Endothelial cell of umbilical vein (primary cell): ENCODE data around the gene RIMKLB. TPM values are rescaled to one million over a fixed set of nuclear protein-coding genes. Genes with fewer than 3 reads are reported as not detected.

Experiments used
- BruUV-seq: library from RNA; stranded (reverse); fragments of 400-500 nt; replicated peaks from 2 replicates; lab custom pipeline; 2021; lab: Mats Ljungman, UMichigan
- CTCF ChIA-PET: fragments of 300-600, 350-600 bp; sonication (Branson Sonifier 250); formaldehyde crosslinking; loops from one replicate; lab custom pipeline; 2021; ENCODE audit warnings: antibody characterized with exemption, inconsistent platforms; lab: Charles Lee
- POLR2A ChIA-PET: fragments of 300-600, 350-600 bp; sonication (Branson Sonifier 250); formaldehyde crosslinking; loops from one replicate; lab custom pipeline; 2021; ENCODE audit warnings: antibody characterized with exemption, inconsistent platforms; lab: Charles Lee
- DNase-seq: peaks from one replicate; pipeline ENCODE4 v3.0.0-alpha.2; 2011; ENCODE audit warnings: low read depth, low spot score
- FAIRE-seq: peaks from 2 replicates; lab custom pipeline; 2011; peaks lifted over from hg19 to GRCh38; lab: Jason Lieb, UNC
- H2AFZ ChIP-seq: 2 replicates; pipeline ENCODE4 v1.6.0; 2012; ENCODE audit warnings: low read depth, low read length, control low read depth, inconsistent platforms
- H3K27ac ChIP-seq: 2 replicates; pipeline ENCODE4 v1.5.1; 2011; ENCODE audit warnings: low read depth, mild to moderate bottlenecking, control low read depth, low read length, moderate library complexity; ENCODE audit not compliant: insufficient read depth
- H3K27me3 ChIP-seq, 2 experiments: 2 replicates each; pipeline versions ENCODE4 v1.6.0 to v1.6.1; 2011; ENCODE audit warnings: low read length in 2 of 2, mixed read lengths in 1 of 2; ENCODE audit not compliant: control insufficient read depth in 2 of 2, insufficient read depth in 2 of 2
- H3K36me3 ChIP-seq, 2 experiments: 2 replicates in 1 of 2; 3 replicates in 1 of 2; pipeline ENCODE4 v1.5.1; 2011; ENCODE audit warnings: low read length in 2 of 2, mild to moderate bottlenecking in 1 of 2, moderate library complexity in 1 of 2; ENCODE audit not compliant: control insufficient read depth in 2 of 2, insufficient read depth in 2 of 2; ENCODE audit errors: extremely low read depth in 1 of 2
- H3K4me1 ChIP-seq: 3 replicates; pipeline ENCODE4 v1.5.1; 2011; ENCODE audit warnings: mild to moderate bottlenecking, low read length; ENCODE audit not compliant: control insufficient read depth, insufficient read depth; ENCODE audit errors: extremely low read depth
- H3K4me2 ChIP-seq: 2 replicates; pipeline ENCODE4 v1.6.1; 2011; ENCODE audit warnings: low read length, control low read depth, mixed read lengths; ENCODE audit not compliant: insufficient read depth
- H3K4me3 ChIP-seq, 3 experiments: fragments of 200-600 bp in 1 of 3; sonication (generic), shearing (Covaris generic) in 1 of 3; replicated peaks in 1 of 3; 2 replicates each; pipeline ENCODE4 v1.5.1; 2011 to 2016; ENCODE audit warnings: control low read depth in 3 of 3, low read length in 3 of 3, mild to moderate bottlenecking in 2 of 3, inconsistent platforms in 1 of 3, low read depth in 1 of 3, moderate library complexity in 1 of 3; ENCODE audit not compliant: insufficient read depth in 1 of 3
- H3K79me2 ChIP-seq: 2 replicates; pipeline ENCODE4 v1.6.0; 2012; ENCODE audit warnings: low read length, inconsistent platforms; ENCODE audit not compliant: control insufficient read depth, insufficient read depth
- H3K9ac ChIP-seq: replicated peaks from 2 replicates; pipeline ENCODE3; 2011; ENCODE audit warnings: low read length, control low read depth; ENCODE audit not compliant: insufficient read depth; ENCODE audit errors: extremely low read depth
- H3K9me1 ChIP-seq: replicated peaks from 3 replicates; pipeline ENCODE4 v1.6.0; 2011; ENCODE audit warnings: mild to moderate bottlenecking, low read length; ENCODE audit not compliant: control insufficient read depth, insufficient read depth; ENCODE audit errors: extremely low read depth
- H3K9me3 ChIP-seq: replicated peaks from 2 replicates; pipeline ENCODE4 v1.5.1; 2012; ENCODE audit warnings: low read length, inconsistent platforms; ENCODE audit not compliant: control insufficient read depth, insufficient read depth
- H4K20me1 ChIP-seq: replicated peaks from 2 replicates; pipeline ENCODE3; 2011; ENCODE audit warnings: mild to moderate bottlenecking, low read length; ENCODE audit not compliant: control insufficient read depth, insufficient read depth; ENCODE audit errors: extremely low read depth
- CTCF ChIP-seq, 2 donors: IDR thresholded peaks; 1 replicate in 1 of 2; 2 replicates in 1 of 2; pipeline ENCODE4 v1.5.1; 2011; ENCODE audit warnings: low read length in 2 of 2, mild to moderate bottlenecking in 2 of 2, moderate library complexity in 2 of 2, control low read depth in 1 of 2, inconsistent platforms in 1 of 2, low read depth in 1 of 2; ENCODE audit not compliant: insufficient read depth in 1 of 2; ENCODE audit errors: extremely low read depth in 1 of 2
- EZH2 ChIP-seq: IDR thresholded peaks from 2 replicates; pipeline ENCODE4 v1.6.1; 2012; ENCODE audit warnings: borderline replicate concordance, low read depth, mild to moderate bottlenecking, moderate library complexity, low read length, inconsistent platforms; ENCODE audit not compliant: severe bottlenecking
- FOS ChIP-seq: IDR thresholded peaks from 2 replicates; pipeline ENCODE4 v1.6.1; 2011; ENCODE audit warnings: mild to moderate bottlenecking, low read length, moderate library complexity, borderline replicate concordance; ENCODE audit not compliant: insufficient read depth
- GATA2 ChIP-seq: IDR thresholded peaks from 2 replicates; pipeline ENCODE4 v1.7.0; 2011; ENCODE audit warnings: low read depth, mild to moderate bottlenecking, moderate library complexity, mixed read lengths, low read length; ENCODE audit not compliant: insufficient read length, insufficient read depth
- JUN ChIP-seq: IDR thresholded peaks from 2 replicates; pipeline ENCODE4 v1.6.1; 2011; ENCODE audit warnings: borderline replicate concordance, low read depth; ENCODE audit not compliant: insufficient read length, insufficient read depth
- MYC ChIP-seq: IDR thresholded peaks from one replicate; pipeline ENCODE4 v1.6.1; 2011; ENCODE audit warnings: mild to moderate bottlenecking, low read depth, low read length
- POLR2A ChIP-seq: IDR thresholded peaks from 2 replicates; pipeline ENCODE4 v1.6.1; 2012; ENCODE audit warnings: low read depth, mild to moderate bottlenecking, control low read depth, low read length
- POLR2AphosphoS5 ChIP-seq: IDR thresholded peaks from 2 replicates; pipeline ENCODE4 v1.6.1; 2012; ENCODE audit warnings: low read depth, mild to moderate bottlenecking, control low read depth, low read length, moderate library complexity; ENCODE audit not compliant: insufficient read depth
- dilution Hi-C: fragments of 300-500 bp; cut with MboI; formaldehyde crosslinking; loops from one replicate; pipeline ENCODE4 v1.15.0; 2019; ENCODE audit warnings: low sequenced_read_pairs; ENCODE audit not compliant: extremely low pct_ligation_motif_present
- intact Hi-C: fragments of 100-400 bp; cut with micrococcal nuclease; formaldehyde crosslinking; loops from one replicate; pipeline ENCODE4 v1.10.0; 2022
- polyA plus RNA-seq, 4 experiments: library from polyadenylated mRNA; depleted of rRNA in 3 of 4; stranded (reverse) in 3 of 4; unstranded in 1 of 4; fragments of >200 nt; gene quantifications; 2 replicates each; pipeline versions ENCODE4 v1.2.1 to v1.2.3, GENCODE V29; 2011 to 2012; ENCODE audit warnings: missing spikeins in 1 of 4
- total RNA-seq: library from RNA; stranded (reverse); gene quantifications from 2 replicates; pipeline ENCODE4 v1.2.3, GENCODE V29; 2021
- TF ChIP-seq, protein P1 (sequence below): IDR thresholded peaks from 2 replicates; pipeline ENCODE4 v1.6.1; 2011; ENCODE audit not compliant: insufficient read depth, insufficient read length

The RIMKLB gene
- total and polyA plus RNA-seq, 2 donors (not counting 3 experiments of a cell fraction or from before 2014, with no cell fraction given): 35.5 to 64.3 TPM

GRCh38 chr12:8828257-8829124 is 130.7 kb downstream of the RIMKLB start:
- Histone ChIP-seq H3K79me2 (no peaks in the 10 kb centered on the region), H3K9me1 (no peaks in the 10 kb centered on the region), H3K4me2 (no peak overlapping the region), H3K27me3 (no peaks in the 10 kb centered on the region), H3K9ac (no peak overlapping the region), H4K20me1 (no peaks in the 10 kb centered on the region), H2AFZ (no peak overlapping the region), H3K4me3 (no peak overlapping the region), H3K9me3 (no peaks in the 10 kb centered on the region), H3K4me1 (no peaks in the 10 kb centered on the region), H3K27ac (no peak overlapping the region), H3K36me3 (no peaks in the 10 kb centered on the region)
- CTCF ChIA-PET: interaction anchor here (1.4 to 1.8 kb wide), 3 partner anchors 62 to 180 kb away, joined by 3 to 14 read pairs (median 7); no protein-coding TSS in a partner anchor
- intact Hi-C loops: no loop called here
- DNase-seq: no peak
- no TSS peak for BruUV-seq
- no peak for FAIRE-seq
- dilution Hi-C loops: no loop called here
- TF ChIP-seq POLR2AphosphoS5: no peak
- no peak for TF ChIP-seq GATA2
- TF ChIP-seq, protein P1, sequence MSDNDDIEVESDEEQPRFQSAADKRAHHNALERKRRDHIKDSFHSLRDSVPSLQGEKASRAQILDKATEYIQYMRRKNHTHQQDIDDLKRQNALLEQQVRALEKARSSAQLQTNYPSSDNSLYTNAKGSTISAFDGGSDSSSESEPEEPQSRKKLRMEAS: no peak
- no peak for TF ChIP-seq EZH2
- no peak for TF ChIP-seq POLR2A
- TF ChIP-seq JUN: no peak
- TF ChIP-seq CTCF (IDR thresholded peaks at IDR 0.05; ENCODE audit: extremely low read depth in 1 of 2, insufficient read depth in 1 of 2, low read depth in 1 of 2, low read length in 2 of 2): no peak
- no peak for TF ChIP-seq MYC
- TF ChIP-seq FOS: no peak
- POLR2A ChIA-PET: no interaction called here
